SK-N-SH treated with all-trans-retinoic acid at 6 μM for 48 hours (cell line): ENCODE data around the gene IMPACT.

Experiments used
- ARNTL ChIP-seq: fragments of 450-650 bp; formaldehyde crosslinking; IDR thresholded peaks from 2 replicates; pipeline ENCODE4 v1.5.0; 2020; ENCODE audit warnings: low read depth, mild to moderate bottlenecking, moderate library complexity, borderline replicate concordance
- BACH2 ChIP-seq: fragments of 250-450 bp; sonication (Bioruptor Pico); IDR thresholded peaks from 2 replicates; pipeline ENCODE4 v1.9.0; 2021; ENCODE audit warnings: mild to moderate bottlenecking, borderline replicate concordance
- CREB5 ChIP-seq: fragments of 250-450 bp; sonication (Bioruptor Pico); IDR thresholded peaks from 2 replicates; pipeline ENCODE4 v1.5.1; 2020; ENCODE audit warnings: low read depth, mild to moderate bottlenecking, moderate library complexity
- CSDC2 ChIP-seq: fragments of 250-450 bp; sonication (Bioruptor Pico); IDR thresholded peaks from 2 replicates; pipeline ENCODE4 v1.5.0; 2020; ENCODE audit warnings: mild to moderate bottlenecking, moderate library complexity
- GLIS3 ChIP-seq: fragments of 250-450 bp; sonication (Bioruptor Pico); IDR thresholded peaks from 2 replicates; pipeline ENCODE4 v1.5.0; 2020; ENCODE audit warnings: mild to moderate bottlenecking, moderate library complexity
- ISL1 ChIP-seq: fragments of 250-450 bp; sonication (Bioruptor Pico); IDR thresholded peaks from 2 replicates; pipeline ENCODE4 v2.1.2; 2022; ENCODE audit warnings: mild to moderate bottlenecking, moderate library complexity
- OSR1 ChIP-seq: fragments of 250-450 bp; sonication (Bioruptor Pico); IDR thresholded peaks from 2 replicates; pipeline ENCODE4 v1.8.0; 2022; ENCODE audit warnings: moderate library complexity, mild to moderate bottlenecking, inconsistent platforms
- PATZ1 ChIP-seq: fragments of 250-450 bp; sonication (Bioruptor Pico); IDR thresholded peaks from 2 replicates; pipeline ENCODE4 v1.8.0; 2020; ENCODE audit warnings: mild to moderate bottlenecking, moderate library complexity, borderline replicate concordance
- RARB ChIP-seq: fragments of 250-450 bp; sonication (Bioruptor Pico); IDR thresholded peaks from 2 replicates; pipeline ENCODE4 v1.8.0; 2021; ENCODE audit warnings: mild to moderate bottlenecking, moderate library complexity
- TCF4 ChIP-seq: fragments of 250-450 bp; sonication (Bioruptor Pico); IDR thresholded peaks from 2 replicates; pipeline ENCODE4 v1.8.0; 2021; ENCODE audit warnings: mild to moderate bottlenecking, moderate library complexity, borderline replicate concordance
- ZFP3 ChIP-seq: fragments of 250-450 bp; sonication (Bioruptor Pico); IDR thresholded peaks from 2 replicates; pipeline ENCODE4 v1.5.0; 2020; ENCODE audit warnings: mild to moderate bottlenecking, moderate library complexity

- no peak for TF ChIP-seq CREB5
- TF ChIP-seq ZFP3 (CRISPR knock-in tag) = no peak
- no peak for TF ChIP-seq ISL1 (CRISPR knock-in tag)
- TF ChIP-seq CSDC2 (CRISPR knock-in tag) = no peak
- TF ChIP-seq ARNTL = no peak
- no peak for TF ChIP-seq RARB (CRISPR knock-in tag)
- no peak for TF ChIP-seq OSR1 (CRISPR knock-in tag)
- no peak for TF ChIP-seq BACH2
- TF ChIP-seq TCF4 (CRISPR knock-in tag) = no peak
- no peak for TF ChIP-seq PATZ1 (CRISPR knock-in tag)
- no peak for TF ChIP-seq GLIS3 (CRISPR knock-in tag)
Measured at GRCh38 chr18:24474406-24474805, 47.9 kb downstream of the IMPACT start.
